AG20443 (cell line): ENCODE measurements around the gene PEPD.

ENCODE experiments used
- DNase-seq: peaks from one replicate; pipeline ENCODE4 v3.0.0; 2012; ENCODE audit warnings: low spot score, mixed read lengths

The PEPD gene

DNA sequence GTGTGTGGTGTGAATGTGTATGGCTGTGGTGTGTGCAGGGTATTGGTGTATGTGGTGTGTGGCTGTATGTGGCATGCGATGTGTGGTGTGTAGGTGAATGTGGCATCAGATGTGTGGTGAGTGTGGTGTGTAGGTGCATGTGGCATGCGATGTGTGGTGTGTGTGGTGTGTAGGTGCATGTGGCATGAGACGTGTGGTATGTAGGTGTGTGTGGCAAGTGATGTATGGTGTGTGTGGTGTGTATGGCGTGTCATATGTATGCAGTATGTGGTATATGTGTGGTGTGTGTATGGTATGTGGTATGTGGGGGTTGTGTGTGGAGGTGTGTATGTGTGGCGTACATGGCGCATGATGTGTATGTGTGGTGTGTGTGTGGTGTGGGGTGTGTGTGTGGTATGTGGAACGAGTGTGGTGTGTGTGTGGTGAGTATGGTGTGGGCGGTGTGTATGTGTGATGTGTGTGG is 63.4 kb downstream of the PEPD start:
- DNase-seq: no peak

DNA sequence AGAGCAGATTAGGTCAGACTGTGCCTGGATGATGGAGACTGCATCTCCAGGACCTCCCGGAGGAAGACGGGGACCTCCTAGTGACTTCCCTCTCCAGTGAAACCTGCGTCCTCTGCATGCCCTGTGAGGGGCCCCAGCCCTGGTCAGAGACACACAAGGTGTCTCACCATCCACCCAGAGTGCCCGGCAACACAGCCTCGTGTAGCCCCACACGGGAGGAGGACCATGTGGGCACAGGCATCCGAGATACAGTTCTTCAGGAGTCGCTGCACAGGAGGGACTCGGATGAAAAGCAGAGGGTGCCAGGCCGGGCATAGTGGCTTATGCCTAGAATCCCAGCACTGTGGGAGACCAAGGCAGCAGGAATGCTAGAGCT is 64.8 kb downstream of the PEPD start:
- DNase-seq: no peak

DNA sequence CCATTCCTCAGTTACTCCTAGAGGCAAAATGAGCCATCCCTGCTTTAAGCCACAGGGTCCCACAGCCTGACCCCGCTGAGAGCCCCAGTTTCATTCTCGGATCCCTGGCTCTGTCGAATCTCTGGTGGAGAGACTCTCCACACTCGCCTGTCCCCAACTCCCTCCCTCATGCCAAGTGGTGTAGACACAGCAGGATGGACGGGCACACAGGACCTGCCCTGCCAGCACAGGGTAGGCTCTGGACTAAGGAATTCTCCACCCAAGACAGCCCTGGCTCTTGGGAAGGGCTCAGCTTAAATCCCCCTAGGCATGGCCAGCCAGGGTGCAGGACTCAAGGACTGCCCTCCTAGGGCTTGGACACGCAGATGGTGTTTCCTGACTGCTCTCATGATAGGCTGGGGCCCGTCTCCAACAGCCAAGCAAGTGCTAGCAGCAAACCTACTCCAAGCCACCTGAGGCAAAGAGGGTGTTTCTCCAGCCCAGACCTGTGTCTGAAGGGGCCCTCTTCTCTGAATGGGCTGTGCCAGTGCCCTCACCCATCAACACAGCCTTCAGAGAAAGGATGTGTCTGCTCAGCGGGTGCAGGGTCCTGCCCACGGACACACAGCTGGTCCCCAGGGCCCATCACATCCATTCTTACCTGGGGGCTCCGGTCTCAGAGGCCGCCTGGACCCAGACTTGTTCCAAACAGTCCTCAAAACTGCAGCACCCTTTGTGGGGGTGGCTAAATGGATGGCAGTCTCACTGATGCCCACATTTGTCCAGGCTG is 65.3 kb downstream of the PEPD start:
- DNase-seq: no peak

DNA sequence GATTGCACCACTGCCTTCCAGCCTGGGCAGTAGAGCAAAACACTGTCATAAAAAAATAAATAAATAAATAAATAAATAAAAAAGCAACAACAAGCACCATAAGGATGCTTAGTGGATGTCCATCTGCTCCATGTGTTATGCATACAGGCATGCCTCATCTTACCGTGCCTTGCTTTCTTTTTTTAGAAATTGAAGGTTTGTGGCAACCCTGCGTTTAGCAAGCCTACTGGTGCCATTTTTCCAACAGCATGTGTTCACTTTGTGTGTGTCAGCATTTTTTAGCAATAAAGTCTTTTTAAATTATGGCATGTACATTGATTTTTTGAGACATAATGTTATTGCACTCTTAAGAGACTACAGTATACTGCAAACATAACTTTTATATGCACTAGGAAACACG is 68.3 kb downstream of the PEPD start:
- DNase-seq: no peak

DNA sequence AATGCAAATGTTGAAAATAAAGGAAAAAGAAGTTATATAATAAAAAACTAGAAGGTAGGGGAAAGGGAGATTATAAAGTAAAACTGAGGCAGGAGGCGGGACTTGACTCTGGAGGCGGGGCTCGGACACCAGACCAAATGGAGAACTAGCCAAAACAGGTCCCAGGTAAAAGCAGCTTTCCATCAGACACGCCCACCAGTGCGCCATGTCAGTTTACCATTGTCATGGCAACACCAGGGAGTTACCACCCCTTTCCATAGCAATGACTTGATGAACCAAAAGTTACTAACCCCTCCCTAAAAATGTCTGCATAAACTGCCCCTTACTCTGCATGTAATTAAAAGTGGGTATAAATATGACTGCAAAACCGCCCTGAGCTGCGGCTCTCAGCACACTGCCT is 70.9 kb downstream of the PEPD start:
- no peak for DNase-seq

DNA sequence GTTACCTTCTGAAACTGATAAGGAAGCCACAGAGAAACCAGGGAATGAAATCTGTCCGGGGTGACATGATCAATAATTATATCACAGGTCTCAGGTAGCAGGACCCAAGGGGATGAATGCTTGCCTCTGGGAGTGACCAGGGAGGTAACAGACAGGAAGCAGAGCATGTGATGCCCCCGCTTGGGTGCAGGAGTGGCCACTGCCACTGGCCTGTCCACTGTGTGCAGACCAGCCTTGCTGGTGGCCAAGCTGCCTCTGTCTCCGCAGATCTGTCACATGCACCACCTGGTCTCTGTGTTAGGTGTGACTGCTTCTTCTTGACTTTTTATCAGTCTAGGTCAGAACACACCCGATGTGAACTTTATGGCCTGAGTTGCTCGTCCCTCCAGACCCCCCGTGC is 71.8 kb downstream of the PEPD start:
- no peak for DNase-seq

DNA sequence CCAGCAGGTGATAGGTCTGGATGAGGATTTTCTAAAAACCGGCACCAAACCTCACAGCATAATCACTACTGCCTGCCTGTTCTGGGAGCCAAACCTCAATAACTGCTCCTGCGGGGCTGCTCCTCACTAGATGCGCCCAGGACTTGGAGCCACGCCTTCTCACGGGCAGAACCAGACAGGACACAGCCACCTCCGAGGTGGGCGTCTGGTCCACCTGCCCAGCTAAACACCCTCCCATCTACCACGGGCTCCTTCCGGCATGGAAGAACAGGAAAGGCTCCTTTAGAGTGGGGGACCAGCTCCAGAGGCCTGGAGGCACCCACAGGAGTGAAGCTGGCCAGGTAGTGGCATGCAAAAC is 73.5 kb downstream of the PEPD start:
- no peak for DNase-seq

DNA sequence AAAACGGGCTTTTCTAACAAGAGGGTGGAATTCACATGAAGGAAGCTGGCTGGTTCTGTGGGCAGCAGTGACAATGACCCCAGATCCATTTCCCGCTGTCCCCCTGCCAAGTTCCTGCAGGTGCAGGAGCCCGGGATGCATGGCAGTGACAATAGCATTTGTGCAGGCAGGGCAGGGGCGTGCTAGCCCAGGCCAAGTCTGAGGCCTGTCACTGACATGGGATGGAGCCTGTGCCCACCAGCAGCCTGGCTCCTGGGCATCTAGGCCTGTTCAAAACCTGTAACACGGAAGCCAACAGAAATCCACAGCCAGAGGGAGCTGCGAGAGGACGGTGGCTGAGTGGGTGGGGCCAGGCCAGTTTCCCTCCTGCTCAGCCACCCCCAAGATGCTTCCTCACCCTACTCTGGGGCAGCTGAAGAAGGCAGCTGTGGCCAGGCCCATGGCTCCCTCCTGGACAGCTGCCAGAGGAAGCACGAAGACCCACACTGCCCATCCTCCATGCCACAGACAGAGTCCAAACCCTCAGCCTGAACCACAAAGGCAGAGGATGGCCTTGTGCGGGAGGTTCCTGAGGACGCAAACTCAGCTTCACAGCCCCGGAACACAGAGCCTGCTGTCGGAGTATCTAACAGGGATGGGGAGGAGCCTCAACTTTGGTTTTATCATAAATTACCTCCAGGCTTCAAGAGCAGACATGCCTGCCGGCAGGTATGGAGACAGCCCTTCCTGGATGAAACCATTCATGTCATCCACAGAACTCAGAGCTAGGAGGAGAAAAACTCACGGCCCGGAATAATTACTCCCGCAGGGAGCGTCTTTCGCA is 74.0 kb downstream of the PEPD start:
- no peak for DNase-seq

DNA sequence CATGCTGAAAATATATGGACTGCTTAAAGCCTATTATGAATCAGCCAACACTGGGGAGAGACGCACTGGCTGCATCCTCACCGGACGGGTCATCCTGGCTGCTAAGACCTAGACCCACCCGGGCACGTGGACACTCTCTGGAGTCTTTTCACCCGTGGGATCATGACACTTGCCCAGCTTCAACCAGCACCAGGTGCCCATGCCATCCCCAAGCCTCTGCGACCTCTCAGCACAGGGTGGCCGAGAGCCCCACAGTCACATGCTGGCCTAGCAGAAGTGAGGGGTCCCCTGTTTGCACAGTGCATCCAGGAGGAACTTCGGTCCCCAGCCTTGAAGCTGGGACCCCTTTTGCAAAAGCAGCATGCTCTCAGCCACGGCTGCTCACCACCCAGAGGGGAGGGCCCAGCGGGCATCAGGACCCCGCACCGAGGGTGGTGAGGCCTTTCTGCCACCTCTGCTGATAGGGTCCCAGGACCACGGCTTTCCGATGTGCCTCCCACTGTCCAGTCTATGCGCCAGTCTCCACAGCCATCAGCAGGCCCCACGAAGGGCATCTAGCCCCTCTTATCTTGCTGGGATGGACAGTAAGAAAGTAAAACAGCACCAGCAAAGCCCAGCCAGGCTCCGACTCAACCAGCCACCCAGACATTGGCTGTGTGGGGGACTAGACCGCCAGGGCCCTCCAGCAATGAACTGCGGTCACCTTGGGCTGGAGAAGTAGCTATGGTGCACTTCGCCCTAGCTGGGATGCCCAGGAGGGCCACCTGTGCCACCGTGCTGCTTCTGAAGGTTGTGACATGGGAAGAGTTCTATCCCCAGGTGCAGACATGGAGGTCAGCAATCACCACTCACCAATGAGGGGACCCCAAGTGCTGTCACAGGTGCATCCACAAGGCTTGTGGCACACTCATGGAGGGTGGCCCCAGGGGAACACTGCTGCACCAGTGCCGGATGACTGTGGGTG is 75.0 kb downstream of the PEPD start:
- no peak for DNase-seq

DNA sequence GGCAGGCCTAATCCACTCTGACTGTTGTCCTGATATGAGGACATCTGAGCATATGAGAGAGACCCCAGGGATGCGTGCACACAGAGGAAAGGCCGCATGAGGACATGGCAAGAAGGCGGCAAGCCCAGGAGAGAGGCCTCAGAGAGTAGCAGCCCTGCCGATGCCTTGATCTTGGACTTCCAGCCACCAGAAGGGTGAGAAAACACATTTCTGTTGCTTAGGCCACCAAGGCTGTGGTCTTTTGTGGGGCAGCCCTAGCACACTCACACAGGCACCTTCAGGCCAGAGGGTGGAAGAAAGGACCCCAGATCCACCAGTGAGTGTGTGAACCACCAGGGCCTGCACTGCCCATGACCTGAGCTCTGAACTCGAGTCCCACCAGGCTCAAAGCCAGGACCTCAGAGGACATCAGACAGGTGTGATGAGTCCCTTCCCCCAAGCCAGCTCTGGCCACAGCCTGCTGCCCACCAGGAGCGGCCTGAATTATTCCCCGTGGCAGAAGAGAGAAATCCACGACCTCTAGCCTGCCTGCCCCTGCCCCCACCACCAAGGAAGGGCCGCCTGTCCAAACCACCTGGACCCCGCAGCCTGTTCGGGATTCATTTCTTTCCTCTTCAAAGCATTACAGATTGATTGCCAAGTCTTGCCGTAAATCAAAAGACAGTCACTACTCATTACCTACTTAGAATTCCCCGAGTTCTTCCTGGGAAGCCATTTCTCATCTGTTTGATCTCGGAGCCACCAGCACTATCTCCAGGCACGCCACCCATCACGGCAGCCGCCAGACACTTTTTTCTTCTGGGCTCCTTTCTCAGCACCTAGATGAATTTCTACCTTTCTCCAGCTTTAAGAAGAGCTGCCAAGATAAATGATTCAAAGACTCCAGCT is 75.9 kb downstream of the PEPD start:
- no peak for DNase-seq

DNA sequence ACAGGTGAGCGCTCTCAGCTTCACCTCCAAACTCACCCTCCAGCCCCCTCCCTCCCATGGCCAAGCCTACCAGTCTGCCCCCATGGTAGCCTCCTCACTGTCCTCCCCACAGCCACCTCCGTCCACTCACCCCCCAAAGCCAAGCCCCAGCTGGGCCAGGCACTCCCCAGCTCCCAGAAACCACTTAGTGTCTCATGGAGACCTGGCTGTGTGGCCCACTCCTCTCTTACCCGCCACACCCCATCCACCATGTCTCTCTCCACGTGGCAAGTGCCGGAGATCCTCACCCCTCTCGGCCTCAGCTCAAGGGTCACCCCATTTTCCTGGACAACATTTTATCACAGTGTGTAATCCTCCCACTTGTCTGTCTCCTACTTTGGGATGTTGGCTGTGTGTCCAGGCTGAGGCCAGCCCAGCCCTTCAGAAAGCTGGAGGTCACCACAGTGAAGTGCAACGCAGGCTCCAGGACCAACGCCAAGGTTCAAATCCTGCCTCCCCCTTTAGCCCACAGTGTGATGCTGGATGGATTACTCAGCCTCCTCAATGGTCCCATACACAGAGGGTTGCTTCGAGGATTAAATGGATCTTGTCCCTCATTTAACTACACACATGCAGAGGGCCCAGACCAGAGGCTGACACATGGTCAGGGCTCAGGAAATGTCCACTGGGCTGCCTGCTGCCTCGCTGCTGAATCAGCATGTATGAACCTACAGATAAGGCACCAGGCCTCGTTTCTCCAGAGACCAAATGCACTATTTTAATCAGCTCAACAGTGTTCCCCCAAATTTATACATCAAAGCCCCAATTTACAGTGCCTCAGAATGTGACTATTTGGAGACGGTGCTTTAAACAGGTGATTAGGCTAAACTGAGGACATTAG is 76.8 kb downstream of the PEPD start:
- no peak for DNase-seq

DNA sequence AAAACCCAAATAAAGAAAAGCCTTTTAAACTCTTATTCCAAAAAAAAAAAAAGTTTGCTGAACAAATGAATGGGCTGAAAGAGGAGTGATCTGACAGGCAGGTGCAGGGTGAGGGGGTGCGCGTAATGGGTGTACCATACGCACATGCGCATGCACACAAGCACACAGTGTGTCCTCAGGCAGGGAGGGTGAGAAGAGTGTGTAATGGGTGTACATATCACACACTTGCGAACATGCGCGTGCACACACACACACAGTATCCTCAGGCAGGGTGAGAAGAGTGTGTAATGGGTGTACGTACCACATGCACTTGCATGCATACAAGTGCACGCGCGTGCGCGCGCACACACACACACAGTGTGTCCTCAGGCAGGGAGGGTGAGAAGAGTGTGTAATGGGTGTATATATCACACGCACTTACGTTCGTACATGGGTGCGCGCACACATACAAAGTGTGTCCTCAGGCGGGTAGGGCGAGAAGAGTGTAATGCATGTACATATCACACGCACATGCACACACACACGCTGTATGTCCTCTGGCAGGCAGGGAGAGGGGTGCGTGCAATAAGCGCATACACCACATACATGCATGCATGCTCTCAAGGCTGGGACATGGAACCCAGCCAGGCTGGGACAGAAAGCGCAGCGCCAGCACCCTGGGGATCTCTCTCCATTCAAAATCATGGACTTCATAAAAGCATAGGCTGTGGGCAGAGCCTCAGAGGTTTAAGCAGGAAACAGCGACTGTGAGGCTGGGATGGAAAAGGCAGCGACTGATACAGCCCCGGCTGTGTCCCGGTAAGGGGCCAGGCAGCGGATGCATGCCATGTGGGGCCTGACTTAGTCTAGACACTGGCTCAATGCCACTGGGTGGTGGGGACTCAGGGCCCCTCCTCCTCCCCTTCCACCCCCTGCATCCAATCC is 77.7 kb downstream of the PEPD start:
- no peak for DNase-seq

DNA sequence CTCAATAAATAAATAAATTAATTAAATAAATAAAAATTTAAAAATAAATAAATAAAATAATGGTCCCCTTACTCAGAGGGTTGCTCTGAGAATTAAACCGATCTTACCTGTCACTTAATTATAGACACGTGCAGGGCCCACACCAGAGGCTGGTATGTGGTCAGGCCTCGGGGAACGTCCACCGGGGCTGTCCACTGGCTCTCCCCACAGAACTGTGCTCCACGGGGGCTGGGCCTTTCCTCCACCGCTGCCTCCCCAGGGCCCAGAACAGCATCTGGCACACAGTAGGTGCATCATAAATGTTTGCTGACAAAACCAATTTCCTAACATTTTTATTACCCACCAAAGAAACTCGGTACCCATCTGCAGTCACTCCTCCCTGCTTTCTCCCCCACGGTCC is 78.9 kb downstream of the PEPD start:
- DNase-seq: no peak

DNA sequence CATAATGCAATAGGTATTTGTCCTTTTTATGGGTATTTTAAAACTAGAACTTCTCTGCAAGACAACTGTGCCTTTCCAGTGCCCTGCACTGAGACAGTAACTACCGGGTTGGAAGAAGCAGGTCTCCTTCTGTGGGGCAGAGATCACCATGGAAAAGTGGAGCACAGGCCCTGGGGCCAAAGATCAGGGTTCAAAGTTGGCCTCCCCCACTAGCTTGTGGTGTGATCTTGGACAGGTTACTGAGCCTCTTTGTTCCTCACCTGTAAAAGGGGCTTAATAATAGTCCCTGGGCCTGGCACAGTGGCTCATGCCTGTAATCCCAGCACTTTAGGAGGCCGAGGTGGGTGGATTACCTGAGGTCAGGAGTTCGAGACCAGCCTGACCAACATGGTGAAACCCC is 79.8 kb downstream of the PEPD start:
- no peak for DNase-seq

DNA sequence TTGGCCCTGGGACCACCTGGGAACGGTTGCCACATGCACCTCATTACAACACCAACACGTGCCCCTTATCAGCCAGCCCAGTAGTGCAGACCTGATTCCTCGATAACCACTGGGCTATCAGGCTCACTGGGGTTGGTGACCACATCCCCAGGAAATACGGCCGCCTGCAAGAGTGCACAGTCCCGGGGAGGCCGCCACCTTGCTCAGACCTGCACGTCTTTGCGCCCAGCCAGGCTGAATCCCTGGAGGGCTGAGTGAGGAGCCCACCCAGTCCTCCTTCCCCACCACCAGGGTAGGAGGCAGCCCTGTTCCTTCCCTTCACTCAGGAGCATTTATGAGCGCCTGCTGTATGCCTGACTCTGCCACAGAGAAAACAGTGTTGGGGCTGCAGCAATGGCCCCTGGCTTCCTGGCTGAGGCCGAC is 80.3 kb downstream of the PEPD start:
- no peak for DNase-seq

DNA sequence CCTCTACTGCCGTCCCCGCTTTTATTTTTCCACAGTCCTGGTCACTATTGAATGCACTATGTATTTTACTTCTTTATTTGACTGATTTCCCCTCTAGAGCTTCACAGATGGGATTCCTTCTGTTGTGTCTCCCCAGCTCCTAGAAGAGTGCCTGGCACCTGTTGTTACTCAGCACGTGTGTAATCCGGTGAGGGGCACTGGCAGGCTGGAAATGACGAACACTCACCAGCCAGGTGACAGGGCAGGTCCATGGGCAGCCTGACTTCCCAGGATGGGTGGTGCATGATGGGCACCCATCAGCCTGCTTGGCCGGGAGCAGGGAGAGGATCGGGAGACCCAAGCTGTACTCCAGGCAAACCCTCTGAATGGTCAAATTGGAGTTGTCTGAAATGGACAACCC is 80.9 kb downstream of the PEPD start:
- no peak for DNase-seq

DNA sequence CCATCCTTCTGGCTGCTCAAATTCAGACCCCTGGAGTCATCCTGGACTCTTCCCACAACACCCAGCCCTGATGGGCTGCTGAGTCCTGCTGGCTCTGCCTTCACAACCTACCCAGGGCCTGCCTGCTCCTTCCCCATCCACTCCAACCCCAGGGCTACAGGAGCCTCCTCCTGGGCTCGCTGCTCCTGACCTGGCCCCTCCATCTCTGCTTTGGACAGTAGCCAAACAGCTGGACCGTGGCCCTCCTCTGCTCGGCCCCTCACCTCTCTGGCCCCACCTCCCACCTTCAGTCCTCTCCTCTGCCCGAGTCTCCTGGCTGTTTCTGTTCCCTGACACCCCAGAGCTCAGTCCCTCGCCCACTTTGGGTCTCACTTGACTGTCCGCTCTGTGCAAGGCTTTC is 81.3 kb downstream of the PEPD start:
- no peak for DNase-seq

DNA sequence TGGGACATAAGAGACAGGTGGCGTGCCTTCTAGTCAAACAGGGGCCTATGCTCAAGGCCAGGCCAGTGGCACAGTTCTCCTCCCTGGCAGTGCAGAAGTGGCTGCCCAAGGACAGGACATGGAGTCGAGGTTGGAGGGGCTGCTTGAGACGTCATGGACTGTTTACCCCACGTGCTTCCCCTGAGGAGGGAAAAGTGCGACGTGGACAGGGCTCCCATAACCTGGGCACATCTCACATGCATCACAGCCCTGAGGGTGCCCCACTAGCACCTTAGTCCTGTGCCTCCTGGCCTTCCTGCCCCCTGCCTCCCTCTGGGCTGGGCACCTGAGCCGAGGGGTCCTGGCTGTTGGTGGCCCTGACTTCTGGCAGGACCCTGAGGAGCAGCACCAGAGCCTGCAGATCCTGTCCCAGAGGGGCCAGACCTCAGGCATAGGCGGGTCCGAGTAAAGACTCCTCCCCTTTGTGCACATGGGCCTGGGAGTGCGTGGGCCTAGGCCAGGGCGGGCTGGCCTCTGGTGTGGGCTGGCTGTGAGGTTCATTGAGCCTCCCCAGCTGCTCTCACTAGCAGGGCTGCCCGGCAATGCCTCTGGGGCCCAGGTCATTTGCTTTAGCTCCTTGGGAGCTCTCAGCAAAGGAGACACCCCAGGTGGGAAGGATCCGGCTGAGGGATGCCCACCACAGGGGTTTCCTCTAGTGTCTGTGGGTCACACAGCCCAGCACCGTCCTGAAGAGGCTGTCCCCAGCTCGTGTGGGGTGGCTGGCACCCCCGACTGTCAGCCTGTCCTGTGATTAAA is 82.4 kb downstream of the PEPD start:
- no peak for DNase-seq
